Tibial nerve (tissue), 4 donors: ENCODE measurements around the gene SNX20. TPM values are rescaled to one million over a fixed set of nuclear protein-coding genes. Genes with fewer than 3 reads are reported as not detected.

Experiments used
- DNase-seq, 2 donors: peaks; one replicate each; pipeline ENCODE4 v3.0.0-alpha.2; 2019; ENCODE audit warnings: low spot score in 2 of 2
- H3K27ac ChIP-seq, 4 donors: fragments of 200-600 bp; sonication (generic) in 3 of 4; one replicate each; pipeline ENCODE4 v1.5.1; 2017 to 2019; ENCODE audit warnings: mild to moderate bottlenecking in 1 of 4
- H3K27me3 ChIP-seq, 2 donors: fragments of 200-600 bp; sonication (generic) in 1 of 2; one replicate each; pipeline versions ENCODE4 v1.5.1 to v1.6.0; 2017 to 2019
- H3K36me3 ChIP-seq, 3 donors: fragments of 200-600 bp; sonication (generic); one replicate each; pipeline ENCODE4 v1.5.1; 2018 to 2019
- H3K4me1 ChIP-seq, 4 donors: fragments of 200-600 bp; sonication (generic) in 3 of 4; one replicate each; pipeline ENCODE4 v1.5.1; 2017 to 2019
- H3K4me3 ChIP-seq, 4 donors: fragments of 200-600 bp; sonication (generic) in 3 of 4; one replicate each; pipeline ENCODE4 v1.5.1; 2017 to 2019; ENCODE audit warnings: mild to moderate bottlenecking in 1 of 4, moderate library complexity in 1 of 4
- H3K9me3 ChIP-seq, 4 donors: fragments of 200-600 bp; sonication (generic) in 3 of 4; one replicate each; pipeline ENCODE4 v1.5.1; 2017 to 2019
- CTCF ChIP-seq, 5 experiments: fragments of 200-600 bp in 3 of 5; fragments of 450-650 bp in 2 of 5; sonication (generic) in 3 of 5; IDR thresholded peaks; one replicate each; pipeline ENCODE4 v1.5.1; 2016 to 2019; ENCODE audit warnings: antibody characterized with exemption in 5 of 5, mild to moderate bottlenecking in 3 of 5, moderate library complexity in 2 of 5
- EP300 ChIP-seq, 2 donors: sonication (generic); formaldehyde crosslinking; IDR thresholded peaks; one replicate each; pipeline ENCODE4 v1.6.1; 2017; ENCODE audit warnings: antibody characterized with exemption in 2 of 2, mild to moderate bottlenecking in 1 of 2
- WGBS, 2 donors: methylation state at CpG; one replicate each; pipeline ENCODE4 v1.1.5; 2018; 5-methylcytosine and 5-hydroxymethylcytosine counted together
- total RNA-seq, 4 donors: library from RNA; depleted of rRNA; stranded (reverse); fragments of >200 nt; gene quantifications; one replicate each; pipeline ENCODE4 v1.1.0, GENCODE V29; 2016

Gene SNX20
- total RNA-seq, 4 donors from 2014 or later = 1.7 to 5.1 (median 2.3) TPM

GRCh38 chr16:50622029-50622428 is 59.1 kb downstream of the SNX20 start:
- DNase-seq = no peak
- H3K4me1 ChIP-seq = peaks cover 0 to 14% (median 2%) of the 10 kb centered on the region in 4 donors
- H3K27ac ChIP-seq = no peak overlapping the region
- no peak overlapping the region for H3K4me3 ChIP-seq
- no peaks in the 10 kb centered on the region for H3K27me3 ChIP-seq
- peaks cover 0 to 7% (median 0%) of the 10 kb centered on the region in 3 donors for H3K36me3 ChIP-seq
- 94 to 96% methylated on average over 7 of the region's 7 CpGs for whole genome bisulfite sequencing, 2 donors
- no peaks in the 10 kb centered on the region for H3K9me3 ChIP-seq
- TF ChIP-seq EP300 (IDR thresholded peaks at IDR 0.05) = no peak
- no peak for TF ChIP-seq CTCF (IDR thresholded peaks at IDR 0.05)

Other genes starting within 250 kb of the SNX20 start
- gene NKD1, start 132.9 kb downstream of the SNX20 start, total RNA-seq = 10 to 100 TPM; 20.1 to 92.4 (median 43.1) TPM
- 10 to 100 TPM in 1 of 4 donors, 1 to 10 TPM in 3; 1.3 to 10.2 (median 2.7) TPM for gene NOD2, start 12.3 kb upstream of the SNX20 start, total RNA-seq
- gene CYLD, start 60.8 kb upstream of the SNX20 start, total RNA-seq = 10 to 100 TPM; 23.7 to 52.7 (median 38.3) TPM